K562 (cell line): ENCODE measurements around the gene DHTKD1. TPM values are rescaled to one million over a fixed set of nuclear protein-coding genes. Genes with fewer than 3 reads are reported as not detected.
A peak's percentile ranks its signal among the peaks of the same experiment; 100 is the strongest.

Experiments
- ATAC-seq: fragments of 200-7000 bp; cut with Tn5 transposase; 3 replicates; pipeline ENCODE4 v1.9.1; 2020; ENCODE audit warnings: moderate library complexity
- BruUV-seq: library from RNA; stranded (reverse); fragments of 400-500 nt; replicated peaks from 2 replicates; lab custom pipeline; 2021; lab: Mats Ljungman, UMichigan
- CTCF ChIA-PET: fragments of 300-600 bp; formaldehyde crosslinking; extraction: SDS; loops from one replicate; lab custom pipeline; 2021; ENCODE audit warnings: low intra/inter-chr PET ratio; lab: Yijun Ruan, JAX
- POLR2A ChIA-PET: fragments of 300-600, 350-650 bp; sonication (Branson Sonifier 250); formaldehyde crosslinking; extraction: SDS; loops from one replicate; lab custom pipeline; 2021; ENCODE audit warnings: antibody characterized with exemption, inconsistent platforms; lab: Yijun Ruan, JAX
- DNase-seq, 4 experiments: peaks; one replicate each; pipeline versions ENCODE4 v3.0.0 to v3.0.0-alpha.2; 2011 to 2018; ENCODE audit warnings: low spot score in 3 of 4, mixed read lengths in 3 of 4; ENCODE audit errors: extremely low read depth in 1 of 4
- FAIRE-seq: peaks from 2 replicates; lab custom pipeline; 2011; peaks lifted over from hg19 to GRCh38; lab: Jason Lieb, UNC
- H2AFZ ChIP-seq: 2 replicates; pipeline ENCODE4 v1.6.0; 2011; ENCODE audit warnings: low read depth, low read length, control low read depth, inconsistent platforms
- H3K27ac ChIP-seq: fragments of 200-600 bp; 3 replicates; pipeline ENCODE4 v1.8.0; 2011; ENCODE audit warnings: low read depth, mild to moderate bottlenecking, control low read depth, inconsistent platforms, low read length, moderate library complexity, mixed read lengths; ENCODE audit errors: extremely low read depth
- H3K27me3 ChIP-seq, 2 experiments: fragments of 300-600 bp in 1 of 2; 2 replicates in 1 of 2; 3 replicates in 1 of 2; pipeline versions ENCODE4 v1.6.0 to v1.8.0; 2011; ENCODE audit warnings: inconsistent platforms in 2 of 2, low read length in 2 of 2, mild to moderate bottlenecking in 1 of 2, mixed read lengths in 1 of 2, moderate library complexity in 1 of 2; ENCODE audit not compliant: control insufficient read depth in 2 of 2, insufficient read depth in 2 of 2
- H3K36me3 ChIP-seq: fragments of 300-600 bp; 3 replicates; pipeline ENCODE4 v1.8.0; 2011; ENCODE audit warnings: mild to moderate bottlenecking, low read length, inconsistent platforms; ENCODE audit not compliant: control insufficient read depth, insufficient read depth
- H3K4me1 ChIP-seq, 2 experiments: fragments of 200-600 bp in 1 of 2; replicated peaks in 1 of 2; 2 replicates in 1 of 2; 3 replicates in 1 of 2; pipeline versions ENCODE4 v1.5.1 to v1.8.0; 2011; ENCODE audit warnings: inconsistent platforms in 2 of 2, low read length in 2 of 2, mild to moderate bottlenecking in 1 of 2, mixed read lengths in 1 of 2, moderate library complexity in 1 of 2; ENCODE audit not compliant: control insufficient read depth in 2 of 2, insufficient read depth in 2 of 2
- H3K4me2 ChIP-seq: 2 replicates; pipeline ENCODE4 v1.6.1; 2011; ENCODE audit warnings: low read length, control low read depth, inconsistent platforms, mixed read lengths; ENCODE audit not compliant: insufficient read depth
- H3K4me3 ChIP-seq: fragments of 200-600 bp; sonication (generic), shearing (Covaris generic); 2 replicates; pipeline ENCODE4 v1.5.1; 2016; ENCODE audit warnings: control low read depth, inconsistent platforms
- H3K79me2 ChIP-seq: fragments of 200-600 bp; 3 replicates; pipeline ENCODE4 v1.8.0; 2011; ENCODE audit warnings: low read length, inconsistent platforms; ENCODE audit not compliant: control insufficient read depth, insufficient read depth
- H3K9ac ChIP-seq, 2 experiments: 2 replicates each; pipeline versions ENCODE4 v1.6.0 to v1.6.1; 2011; ENCODE audit warnings: low read depth in 2 of 2, low read length in 2 of 2, control low read depth in 1 of 2, inconsistent platforms in 1 of 2, mild to moderate bottlenecking in 1 of 2, mixed read lengths in 1 of 2; ENCODE audit not compliant: insufficient read depth in 1 of 2
- H3K9me1 ChIP-seq: one replicate; pipeline ENCODE4 v1.6.0; 2011; ENCODE audit warnings: inconsistent platforms, mild to moderate bottlenecking, low read length, moderate library complexity; ENCODE audit not compliant: control insufficient read depth, insufficient read depth
- H3K9me3 ChIP-seq: replicated peaks from 2 replicates; pipeline ENCODE4 v1.5.1; 2011; ENCODE audit warnings: low read depth, low read length, inconsistent platforms; ENCODE audit not compliant: control insufficient read depth, insufficient read depth
- H4K20me1 ChIP-seq: replicated peaks from 2 replicates; pipeline ENCODE4 v1.6.1; 2011; ENCODE audit warnings: low read length, inconsistent platforms, mixed read lengths; ENCODE audit not compliant: control insufficient read depth, insufficient read depth
- ADNP ChIP-seq: fragments of 200-800 bp; sonication (Bioruptor generic); IDR thresholded peaks from 2 replicates; pipeline ENCODE4 v1.6.1; 2016; ENCODE audit warnings: missing genetic modification characterization, missing compliant biosample characterization
- BCOR ChIP-seq: fragments of 450-650 bp; IDR thresholded peaks from 2 replicates; pipeline ENCODE4 v1.6.1; 2016
- BRCA1 ChIP-seq, 2 experiments: fragments of 450-650 bp in 1 of 2; sonication (generic) in 1 of 2; formaldehyde crosslinking in 1 of 2; IDR thresholded peaks; 2 replicates each; pipeline versions ENCODE4 v1.5.0 to v1.6.1; 2017 to 2020; ENCODE audit warnings: mild to moderate bottlenecking in 1 of 2, missing genetic modification reagents in 1 of 2
- CCAR2 ChIP-seq: fragments of 200-400 bp; formaldehyde crosslinking; IDR thresholded peaks from 2 replicates; pipeline ENCODE4 v1.6.1; 2017; ENCODE audit warnings: mild to moderate bottlenecking, low read depth, low read length
- CHD1 ChIP-seq: fragments of 200-600 bp; sonication (generic); IDR thresholded peaks from one replicate; pipeline ENCODE4 v1.6.1; 2012; ENCODE audit warnings: mild to moderate bottlenecking, moderate library complexity, low read length, inconsistent platforms
- ELF2 ChIP-seq: fragments of 250-450 bp; sonication (Bioruptor Pico); IDR thresholded peaks from 2 replicates; pipeline ENCODE4 v1.5.0; 2021; ENCODE audit warnings: mild to moderate bottlenecking
- FOXA1 ChIP-seq: fragments of 450-650 bp; IDR thresholded peaks from 2 replicates; pipeline ENCODE4 v1.6.1; 2016; ENCODE audit warnings: mild to moderate bottlenecking, borderline replicate concordance
- FOXM1 ChIP-seq, 2 experiments: fragments of 450-650 bp in 1 of 2; sonication (generic) in 1 of 2; formaldehyde crosslinking in 1 of 2; IDR thresholded peaks; 2 replicates each; pipeline versions ENCODE4 v1.6.1 to v1.9.0; 2017 to 2022; ENCODE audit warnings: low read depth in 2 of 2, mild to moderate bottlenecking in 2 of 2, missing genetic modification reagents in 1 of 2, moderate library complexity in 1 of 2
- HIVEP1 ChIP-seq: fragments of 250-450 bp; sonication (Bioruptor Pico); IDR thresholded peaks from 2 replicates; pipeline ENCODE4 v1.4.0; 2020; ENCODE audit warnings: mild to moderate bottlenecking
- MTF1 ChIP-seq: fragments of 250-450 bp; sonication (Bioruptor Pico); IDR thresholded peaks from 2 replicates; pipeline ENCODE4 v1.9.0; 2021; ENCODE audit warnings: moderate library complexity, mild to moderate bottlenecking, inconsistent platforms, borderline replicate concordance
- PHB2 ChIP-seq: fragments of 450-650 bp; IDR thresholded peaks from 2 replicates; pipeline ENCODE4 v1.6.1; 2017; ENCODE audit warnings: low read depth
- POLR2B ChIP-seq: fragments of 450-650 bp; IDR thresholded peaks from 2 replicates; pipeline ENCODE4 v1.6.1; 2018; ENCODE audit warnings: low read depth; ENCODE audit not compliant: partially characterized antibody
- POLR3A ChIP-seq: IDR thresholded peaks from 2 replicates; pipeline ENCODE4 v1.6.1; 2011; ENCODE audit warnings: borderline replicate concordance, mild to moderate bottlenecking, moderate library complexity; ENCODE audit not compliant: insufficient read length, insufficient read depth; ENCODE audit errors: extremely low read depth
- RBBP5 ChIP-seq: fragments of 200-600 bp; sonication (generic); IDR thresholded peaks from 2 replicates; pipeline ENCODE4 v1.6.1; 2012; ENCODE audit warnings: borderline replicate concordance, mild to moderate bottlenecking, low read length, control low read depth, inconsistent platforms; ENCODE audit not compliant: insufficient read depth, poor library complexity, severe bottlenecking
- SMARCC2 ChIP-seq: fragments of 450-650 bp; IDR thresholded peaks from 2 replicates; pipeline ENCODE4 v1.6.1; 2017; ENCODE audit warnings: antibody characterized with exemption, moderate library complexity, mild to moderate bottlenecking, low read depth
- STAT5B ChIP-seq: fragments of 250-450 bp; sonication (Bioruptor Pico); IDR thresholded peaks from 2 replicates; pipeline ENCODE4 v1.8.0; 2021; ENCODE audit warnings: mild to moderate bottlenecking, inconsistent platforms
- TFAP4 ChIP-seq: sonication (generic); formaldehyde crosslinking; IDR thresholded peaks from 2 replicates; pipeline ENCODE4 v1.8.0; 2022; ENCODE audit warnings: missing genetic modification reagents, mild to moderate bottlenecking, moderate library complexity, borderline replicate concordance
- ZKSCAN3 ChIP-seq: fragments of 250-450 bp; sonication (Bioruptor Pico); IDR thresholded peaks from 2 replicates; pipeline ENCODE4 v1.4.0; 2020
- ZNF408 ChIP-seq: fragments of 250-450 bp; sonication (Bioruptor Pico); IDR thresholded peaks from 2 replicates; pipeline ENCODE4 v1.4.0; 2020; ENCODE audit warnings: low read depth, mild to moderate bottlenecking, moderate library complexity
- ZNF830 ChIP-seq: fragments of 250-450 bp; sonication (Bioruptor Pico); IDR thresholded peaks from 2 replicates; pipeline ENCODE4 v1.5.0; 2021; ENCODE audit warnings: mild to moderate bottlenecking
- WGBS: fragments of 100-300 bp; shearing (Covaris generic); methylation state at CpG from one replicate; pipeline ENCODE4 v1.1.6; 2016; ENCODE audit warnings: low coverage, mixed read lengths; ENCODE audit not compliant: insufficient coverage; ENCODE audit errors: missing lambda C conversion rate; 5-methylcytosine and 5-hydroxymethylcytosine counted together
- in situ Hi-C: fragments of 300-500 bp; cut with MboI; formaldehyde crosslinking; loops from 4 replicates; pipeline ENCODE4 v1.15.0; 2018; ENCODE audit warnings: inconsistent platforms, mixed read lengths
- intact Hi-C: fragments of 100-400 bp; cut with micrococcal nuclease; formaldehyde crosslinking; loops from 2 replicates; pipeline ENCODE4 v1.14.2; 2022
- polyA plus RNA-seq, 8 experiments: library from polyadenylated mRNA; depleted of rRNA in 4 of 8; stranded (reverse) in 5 of 8; unstranded in 3 of 8; fragments of >200 nt; fragmentation: Nextera tagmentation in 2 of 8; fragmentation: Illumina TruSeq in 1 of 8; extraction: Ambion mirVana in 2 of 8; extraction: Trizol in 1 of 8; gene quantifications; 2 replicates each; pipeline versions ENCODE4 v1.2.1 to v1.2.3, GENCODE V29; 2011 to 2014; ENCODE audit warnings: inconsistent platforms in 1 of 8, missing spikeins in 1 of 8
- total RNA-seq, 7 experiments: library from RNA; depleted of rRNA in 6 of 7; stranded (reverse); fragments of >200 nt in 6 of 7; fragmentation: Illumina TruSeq in 2 of 7; extraction: Trizol in 2 of 7; gene quantifications; 2 replicates each; pipeline versions ENCODE4 v1.2.1 to v1.2.3, GENCODE V29; 2011 to 2021; ENCODE audit warnings: low replicate concordance in 1 of 7
- TF ChIP-seq, protein P1 (sequence below): sonication (generic); formaldehyde crosslinking; IDR thresholded peaks from 2 replicates; pipeline ENCODE4 v1.8.1; 2023; ENCODE audit warnings: mild to moderate bottlenecking, missing genetic modification reagents

The DHTKD1 gene
- total and polyA plus RNA-seq, 9 of the 15 experiments (the other 6 are each of a cell fraction or from before 2014, with no cell fraction given): 3.1 to 19.7 (median 6.8) TPM

DNA sequence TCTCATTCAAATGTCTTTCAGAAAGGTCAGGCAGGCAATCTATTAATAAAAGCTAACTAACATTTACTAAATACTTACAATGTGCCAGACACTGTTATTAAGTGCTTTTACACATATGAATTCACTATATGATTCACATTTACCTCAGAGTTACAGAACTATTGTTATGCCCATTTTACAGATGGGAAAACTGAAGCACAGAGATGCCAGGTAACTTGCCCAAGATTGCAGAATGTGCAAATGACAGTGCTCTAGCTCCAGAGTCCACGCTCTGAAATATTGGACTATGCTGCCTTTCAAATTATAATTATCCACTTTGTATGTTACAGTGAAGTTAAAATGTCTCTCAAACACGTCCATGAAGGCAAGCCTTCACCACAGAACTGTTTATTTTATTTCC lies 48.2 kb upstream of the DHTKD1 start:
- DNase-seq (no peak), FAIRE-seq (no peak), ATAC-seq (no peak)
- 87% methylated on average over 2 of the region's 2 CpGs for WGBS
- H3K4me3 ChIP-seq: no peak overlapping the region
- intact Hi-C loops (no loop called here), in situ Hi-C loops (no loop called here)
- H3K9ac ChIP-seq: no peak overlapping the region
- peaks cover 12% of the 10 kb centered on the region; the same call in 1 of the 3 replicates for H3K36me3 ChIP-seq
- H3K4me2 ChIP-seq: no peak overlapping the region
- no peaks in the 10 kb centered on the region for H3K9me1 ChIP-seq
- CTCF ChIA-PET: no interaction called here
- H2AFZ ChIP-seq: no peak overlapping the region
- H3K9me3 ChIP-seq: no peaks in the 10 kb centered on the region
- H3K4me1 ChIP-seq: no peaks in the 10 kb centered on the region; a peak in 1 of 5 replicates
- H4K20me1 ChIP-seq: 0 out of 2 replicates have a peak, but pooled peaks cover 3% of the 10 kb centered on the region
- BruUV-seq: no TSS peak
- no peaks in the 10 kb centered on the region for H3K27me3 ChIP-seq
- POLR2A ChIA-PET: interaction anchor here (0.8 kb wide), 1 partner anchor 9 kb away, joined by 3 read pairs; no protein-coding TSS in a partner anchor
- peaks cover 50% of the 10 kb centered on the region for H3K79me2 ChIP-seq
- no peak overlapping the region for H3K27ac ChIP-seq
- TF ChIP-seq ADNP (tag): peak; percentile 63; the same call in 1 of the 2 replicates
- no peak for TF ChIP-seq CHD1
- no peak for TF ChIP-seq HIVEP1 (CRISPR knock-in tag)
- no peak for TF ChIP-seq SMARCC2
- no peak for TF ChIP-seq BRCA1 (IDR thresholded peaks at IDR 0.05)
- TF ChIP-seq BRCA1 (CRISPR knock-in tag; IDR thresholded peaks at IDR 0.05): no peak
- no peak for TF ChIP-seq MTF1 (CRISPR knock-in tag)
- TF ChIP-seq POLR3A: no peak
- no peak for TF ChIP-seq TFAP4 (CRISPR knock-in tag)
- no peak for TF ChIP-seq ELF2 (CRISPR knock-in tag)
- no peak for TF ChIP-seq ZKSCAN3 (CRISPR knock-in tag)
- TF ChIP-seq, protein P1, sequence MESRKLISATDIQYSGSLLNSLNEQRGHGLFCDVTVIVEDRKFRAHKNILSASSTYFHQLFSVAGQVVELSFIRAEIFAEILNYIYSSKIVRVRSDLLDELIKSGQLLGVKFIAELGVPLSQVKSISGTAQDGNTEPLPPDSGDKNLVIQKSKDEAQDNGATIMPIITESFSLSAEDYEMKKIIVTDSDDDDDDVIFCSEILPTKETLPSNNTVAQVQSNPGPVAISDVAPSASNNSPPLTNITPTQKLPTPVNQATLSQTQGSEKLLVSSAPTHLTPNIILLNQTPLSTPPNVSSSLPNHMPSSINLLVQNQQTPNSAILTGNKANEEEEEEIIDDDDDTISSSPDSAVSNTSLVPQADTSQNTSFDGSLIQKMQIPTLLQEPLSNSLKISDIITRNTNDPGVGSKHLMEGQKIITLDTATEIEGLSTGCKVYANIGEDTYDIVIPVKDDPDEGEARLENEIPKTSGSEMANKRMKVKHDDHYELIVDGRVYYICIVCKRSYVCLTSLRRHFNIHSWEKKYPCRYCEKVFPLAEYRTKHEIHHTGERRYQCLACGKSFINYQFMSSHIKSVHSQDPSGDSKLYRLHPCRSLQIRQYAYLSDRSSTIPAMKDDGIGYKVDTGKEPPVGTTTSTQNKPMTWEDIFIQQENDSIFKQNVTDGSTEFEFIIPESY: no peak
- TF ChIP-seq FOXM1 (IDR thresholded peaks at IDR 0.05; ENCODE audit: low read depth): no peak
- TF ChIP-seq FOXM1 (CRISPR knock-in tag; IDR thresholded peaks at IDR 0.05; ENCODE audit: low read depth): no peak
- TF ChIP-seq BCOR: peak; percentile 78; the same call in 1 of the 2 replicates
- TF ChIP-seq FOXA1: no peak
- no peak for TF ChIP-seq RBBP5
- TF ChIP-seq STAT5B (CRISPR knock-in tag): no peak
- no peak for TF ChIP-seq ZNF408 (CRISPR knock-in tag)
- TF ChIP-seq PHB2: no peak
- no peak for TF ChIP-seq POLR2B
- no peak for TF ChIP-seq ZNF830 (CRISPR knock-in tag)
- TF ChIP-seq CCAR2: no peak
